K562 (cell line): ENCODE data around the gene USP5. TPM values are rescaled to one million over a fixed set of nuclear protein-coding genes. Genes with fewer than 3 reads are reported as not detected.

Experiments used
- CREM ChIP-seq: IDR thresholded peaks from 2 replicates; pipeline ENCODE4 v1.6.1; 2014; ENCODE audit warnings: antibody characterized with exemption, low read depth
- DDX20 ChIP-seq: fragments of 450-650 bp; IDR thresholded peaks from 2 replicates; pipeline ENCODE4 v1.6.1; 2016; ENCODE audit warnings: missing genetic modification characterization, low read depth, mild to moderate bottlenecking, missing compliant biosample characterization, moderate library complexity
- ETV5 ChIP-seq: sonication (generic); formaldehyde crosslinking; IDR thresholded peaks from 2 replicates; pipeline ENCODE4 v1.4.0; 2020; ENCODE audit warnings: low read depth, mild to moderate bottlenecking, missing genetic modification reagents
- FOXP1 ChIP-seq: sonication (generic); formaldehyde crosslinking; IDR thresholded peaks from 2 replicates; pipeline ENCODE4 v1.8.0; 2022; ENCODE audit warnings: mild to moderate bottlenecking, missing genetic modification reagents
- KDM4B ChIP-seq, 2 experiments: fragments of 450-650 bp in 1 of 2; sonication (generic) in 1 of 2; IDR thresholded peaks; 2 replicates each; pipeline ENCODE4 v1.6.1; 2016 to 2017; ENCODE audit warnings: borderline replicate concordance in 2 of 2, antibody characterized with exemption in 1 of 2, low read depth in 1 of 2, mild to moderate bottlenecking in 1 of 2
- LCOR ChIP-seq: sonication (generic); formaldehyde crosslinking; IDR thresholded peaks from 2 replicates; pipeline ENCODE4 v1.8.0; 2022; ENCODE audit warnings: mild to moderate bottlenecking, missing genetic modification reagents
- MAZ ChIP-seq, 2 experiments: fragments of 450-650 bp in 1 of 2; sonication (generic) in 1 of 2; formaldehyde crosslinking; IDR thresholded peaks in 1 of 2; conservative IDR thresholded peaks in 1 of 2; 2 replicates each; pipeline versions ENCODE4 v1.4.0 to v1.5.0; 2020; ENCODE audit warnings: mild to moderate bottlenecking in 1 of 2, missing genetic modification reagents in 1 of 2
- NFXL1 ChIP-seq: fragments of 450-650 bp; formaldehyde crosslinking; IDR thresholded peaks from 2 replicates; pipeline ENCODE4 v1.4.0; 2021; ENCODE audit warnings: mild to moderate bottlenecking
- NR4A1 ChIP-seq, 2 experiments: fragments of 250-450 bp in 1 of 2; fragments of 450-650 bp in 1 of 2; sonication (Bioruptor Pico) in 1 of 2; IDR thresholded peaks; 2 replicates each; pipeline versions ENCODE4 v1.4.0 to v1.6.1; 2016 to 2020; ENCODE audit warnings: mild to moderate bottlenecking in 2 of 2, missing compliant biosample characterization in 1 of 2, missing genetic modification characterization in 1 of 2, moderate library complexity in 1 of 2
- NRF1 ChIP-seq, 2 experiments: fragments of 450-650 bp; IDR thresholded peaks in 1 of 2; conservative IDR thresholded peaks in 1 of 2; 2 replicates each; pipeline ENCODE4 v1.6.1; 2014; ENCODE audit warnings: mild to moderate bottlenecking in 2 of 2
- PHF21A ChIP-seq: fragments of 450-650 bp; IDR thresholded peaks from 2 replicates; pipeline ENCODE4 v1.6.1; 2017; ENCODE audit warnings: low read depth, borderline replicate concordance
- POLR2B ChIP-seq: fragments of 450-650 bp; IDR thresholded peaks from 2 replicates; pipeline ENCODE4 v1.6.1; 2018; ENCODE audit warnings: low read depth; ENCODE audit not compliant: partially characterized antibody
- RBFOX2 ChIP-seq: fragments of 200-400 bp; formaldehyde crosslinking; IDR thresholded peaks from 2 replicates; pipeline ENCODE4 v1.6.1; 2017; ENCODE audit warnings: low read depth, mild to moderate bottlenecking, low read length, moderate library complexity
- SRSF1 ChIP-seq: fragments of 200-400 bp; formaldehyde crosslinking; IDR thresholded peaks from 2 replicates; pipeline ENCODE4 v1.6.1; 2017; ENCODE audit warnings: mild to moderate bottlenecking, low read depth, low read length, moderate library complexity
- WHSC1 ChIP-seq: IDR thresholded peaks from one replicate; pipeline ENCODE4 v1.6.1; 2012; ENCODE audit warnings: low read length, control low read depth, inconsistent platforms
- ZBTB5 ChIP-seq: fragments of 450-650 bp; IDR thresholded peaks from 2 replicates; pipeline ENCODE4 v1.6.1; 2017; ENCODE audit warnings: antibody characterized with exemption
- polyA plus RNA-seq, 8 experiments: library from polyadenylated mRNA; depleted of rRNA in 4 of 8; stranded (reverse) in 5 of 8; unstranded in 3 of 8; fragments of >200 nt; fragmentation: Nextera tagmentation in 2 of 8; fragmentation: Illumina TruSeq in 1 of 8; extraction: Ambion mirVana in 2 of 8; extraction: Trizol in 1 of 8; gene quantifications; 2 replicates each; pipeline versions ENCODE4 v1.2.1 to v1.2.3, GENCODE V29; 2011 to 2014; ENCODE audit warnings: inconsistent platforms in 1 of 8, missing spikeins in 1 of 8
- total RNA-seq, 7 experiments: library from RNA; depleted of rRNA in 6 of 7; stranded (reverse); fragments of >200 nt in 6 of 7; fragmentation: Illumina TruSeq in 2 of 7; extraction: Trizol in 2 of 7; gene quantifications; 2 replicates each; pipeline versions ENCODE4 v1.2.1 to v1.2.3, GENCODE V29; 2011 to 2021; ENCODE audit warnings: low replicate concordance in 1 of 7
- TF ChIP-seq, protein P1 (sequence below): fragments of 450-650 bp; IDR thresholded peaks from 2 replicates; pipeline ENCODE4 v1.6.1; 2016; ENCODE audit warnings: borderline replicate concordance
- TF ChIP-seq, protein P2 (sequence below), 2 experiments: fragments of 450-650 bp; IDR thresholded peaks; 2 replicates each; pipeline ENCODE4 v1.6.1; 2018; ENCODE audit warnings: mild to moderate bottlenecking in 2 of 2, low read depth in 1 of 2; ENCODE audit not compliant: partially characterized antibody in 2 of 2

Gene USP5
- total and polyA plus RNA-seq, 9 of the 15 experiments (the other 6 are each of a cell fraction or from before 2014, with no cell fraction given): 1.4 to 107 (median 48.6) TPM

GRCh38 chr12:6828781-6829535, 23.0 kb upstream of the USP5 start (continued):
- TF ChIP-seq MAZ (CRISPR knock-in tag; conservative IDR thresholded peaks at IDR 0.05 in 1 of 2, IDR thresholded peaks at IDR 0.05 in 1 of 2) (peak in 1 of 2 experiments; percentile 53; a peak in 2 of 4 replicates), FOXP1 (CRISPR knock-in tag) (0 out of 2 replicates have a peak, but pooled peaks have one; percentile 5), RBFOX2 (peak; percentile 78; the same call in 1 of the 2 replicates), WHSC1 (no peak), NFXL1 (no peak), NRF1 (conservative IDR thresholded peaks at IDR 0.05 in 1 of 2, IDR thresholded peaks at IDR 0.05 in 1 of 2) (peak in 1 of 2 experiments; percentile 49; a peak in 2 of 4 replicates), SRSF1 (0 out of 2 replicates have a peak, but pooled peaks have one; percentile 20), ETV5 (peak; percentile 20; the same call in 1 of the 2 replicates), ZBTB5 (peak; percentile 16; the same call in 1 of the 2 replicates), POLR2B (peak; percentile 53), DDX20 (tag) (no peak), LCOR (CRISPR knock-in tag) (no peak), KDM4B (IDR thresholded peaks at IDR 0.05; ENCODE audit: borderline replicate concordance in 2 of 2, low read depth in 1 of 2) (0 out of 4 replicates have a peak, but pooled peaks of 1 of the 2 experiments have one; percentile 11), PHF21A (0 out of 2 replicates have a peak, but pooled peaks have one; percentile 22), CREM (peak; percentile 31; the same call in 1 of the 2 replicates), NR4A1 (CRISPR knock-in tag; IDR thresholded peaks at IDR 0.05) (no peak), NR4A1 (tag; IDR thresholded peaks at IDR 0.05) (no peak)
- TF ChIP-seq, protein P1, sequence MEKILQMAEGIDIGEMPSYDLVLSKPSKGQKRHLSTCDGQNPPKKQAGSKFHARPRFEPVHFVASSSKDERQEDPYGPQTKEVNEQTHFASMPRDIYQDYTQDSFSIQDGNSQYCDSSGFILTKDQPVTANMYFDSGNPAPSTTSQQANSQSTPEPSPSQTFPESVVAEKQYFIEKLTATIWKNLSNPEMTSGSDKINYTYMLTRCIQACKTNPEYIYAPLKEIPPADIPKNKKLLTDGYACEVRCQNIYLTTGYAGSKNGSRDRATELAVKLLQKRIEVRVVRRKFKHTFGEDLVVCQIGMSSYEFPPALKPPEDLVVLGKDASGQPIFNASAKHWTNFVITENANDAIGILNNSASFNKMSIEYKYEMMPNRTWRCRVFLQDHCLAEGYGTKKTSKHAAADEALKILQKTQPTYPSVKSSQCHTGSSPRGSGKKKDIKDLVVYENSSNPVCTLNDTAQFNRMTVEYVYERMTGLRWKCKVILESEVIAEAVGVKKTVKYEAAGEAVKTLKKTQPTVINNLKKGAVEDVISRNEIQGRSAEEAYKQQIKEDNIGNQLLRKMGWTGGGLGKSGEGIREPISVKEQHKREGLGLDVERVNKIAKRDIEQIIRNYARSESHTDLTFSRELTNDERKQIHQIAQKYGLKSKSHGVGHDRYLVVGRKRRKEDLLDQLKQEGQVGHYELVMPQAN: peak; percentile 45; the same call in 1 of the 2 replicates
- TF ChIP-seq, protein P2, sequence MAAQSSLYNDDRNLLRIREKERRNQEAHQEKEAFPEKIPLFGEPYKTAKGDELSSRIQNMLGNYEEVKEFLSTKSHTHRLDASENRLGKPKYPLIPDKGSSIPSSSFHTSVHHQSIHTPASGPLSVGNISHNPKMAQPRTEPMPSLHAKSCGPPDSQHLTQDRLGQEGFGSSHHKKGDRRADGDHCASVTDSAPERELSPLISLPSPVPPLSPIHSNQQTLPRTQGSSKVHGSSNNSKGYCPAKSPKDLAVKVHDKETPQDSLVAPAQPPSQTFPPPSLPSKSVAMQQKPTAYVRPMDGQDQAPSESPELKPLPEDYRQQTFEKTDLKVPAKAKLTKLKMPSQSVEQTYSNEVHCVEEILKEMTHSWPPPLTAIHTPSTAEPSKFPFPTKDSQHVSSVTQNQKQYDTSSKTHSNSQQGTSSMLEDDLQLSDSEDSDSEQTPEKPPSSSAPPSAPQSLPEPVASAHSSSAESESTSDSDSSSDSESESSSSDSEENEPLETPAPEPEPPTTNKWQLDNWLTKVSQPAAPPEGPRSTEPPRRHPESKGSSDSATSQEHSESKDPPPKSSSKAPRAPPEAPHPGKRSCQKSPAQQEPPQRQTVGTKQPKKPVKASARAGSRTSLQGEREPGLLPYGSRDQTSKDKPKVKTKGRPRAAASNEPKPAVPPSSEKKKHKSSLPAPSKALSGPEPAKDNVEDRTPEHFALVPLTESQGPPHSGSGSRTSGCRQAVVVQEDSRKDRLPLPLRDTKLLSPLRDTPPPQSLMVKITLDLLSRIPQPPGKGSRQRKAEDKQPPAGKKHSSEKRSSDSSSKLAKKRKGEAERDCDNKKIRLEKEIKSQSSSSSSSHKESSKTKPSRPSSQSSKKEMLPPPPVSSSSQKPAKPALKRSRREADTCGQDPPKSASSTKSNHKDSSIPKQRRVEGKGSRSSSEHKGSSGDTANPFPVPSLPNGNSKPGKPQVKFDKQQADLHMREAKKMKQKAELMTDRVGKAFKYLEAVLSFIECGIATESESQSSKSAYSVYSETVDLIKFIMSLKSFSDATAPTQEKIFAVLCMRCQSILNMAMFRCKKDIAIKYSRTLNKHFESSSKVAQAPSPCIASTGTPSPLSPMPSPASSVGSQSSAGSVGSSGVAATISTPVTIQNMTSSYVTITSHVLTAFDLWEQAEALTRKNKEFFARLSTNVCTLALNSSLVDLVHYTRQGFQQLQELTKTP (IDR thresholded peaks at IDR 0.05; ENCODE audit: low read depth in 1 of 2, partially characterized antibody in 2 of 2): peak in 1 of 2 experiments; percentile 59
